Measurements from ENCODE around the gene OR6M1.

DNA sequence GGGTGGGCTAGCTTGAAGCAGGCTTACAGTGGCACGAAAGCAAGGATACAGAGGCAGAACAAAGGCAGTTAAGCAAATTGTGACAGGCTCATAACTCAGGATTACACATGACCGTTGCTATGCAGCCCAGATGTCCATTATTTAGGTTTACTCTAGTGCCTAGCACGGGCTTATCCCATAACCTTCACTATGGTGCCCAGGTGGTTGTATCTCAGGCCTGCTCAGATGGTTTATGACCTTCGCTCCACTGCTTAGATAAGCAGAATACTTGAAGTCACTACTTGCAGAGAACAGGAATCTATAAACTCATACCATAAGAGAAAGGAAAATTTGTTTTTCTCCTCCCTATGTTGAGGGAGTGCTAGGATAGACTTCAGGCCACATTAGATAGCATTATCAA is 9.0 kb downstream of the OR6M1 start:
- TF ChIP-seq, protein P1, sequence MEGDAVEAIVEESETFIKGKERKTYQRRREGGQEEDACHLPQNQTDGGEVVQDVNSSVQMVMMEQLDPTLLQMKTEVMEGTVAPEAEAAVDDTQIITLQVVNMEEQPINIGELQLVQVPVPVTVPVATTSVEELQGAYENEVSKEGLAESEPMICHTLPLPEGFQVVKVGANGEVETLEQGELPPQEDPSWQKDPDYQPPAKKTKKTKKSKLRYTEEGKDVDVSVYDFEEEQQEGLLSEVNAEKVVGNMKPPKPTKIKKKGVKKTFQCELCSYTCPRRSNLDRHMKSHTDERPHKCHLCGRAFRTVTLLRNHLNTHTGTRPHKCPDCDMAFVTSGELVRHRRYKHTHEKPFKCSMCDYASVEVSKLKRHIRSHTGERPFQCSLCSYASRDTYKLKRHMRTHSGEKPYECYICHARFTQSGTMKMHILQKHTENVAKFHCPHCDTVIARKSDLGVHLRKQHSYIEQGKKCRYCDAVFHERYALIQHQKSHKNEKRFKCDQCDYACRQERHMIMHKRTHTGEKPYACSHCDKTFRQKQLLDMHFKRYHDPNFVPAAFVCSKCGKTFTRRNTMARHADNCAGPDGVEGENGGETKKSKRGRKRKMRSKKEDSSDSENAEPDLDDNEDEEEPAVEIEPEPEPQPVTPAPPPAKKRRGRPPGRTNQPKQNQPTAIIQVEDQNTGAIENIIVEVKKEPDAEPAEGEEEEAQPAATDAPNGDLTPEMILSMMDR (IDR thresholded peaks at IDR 0.05) = no peak
- TF ChIP-seq POLR2AphosphoS5 (IDR thresholded peaks at IDR 0.05) = no peak
